Fibroblast of the aortic adventitia (primary cell): ENCODE results near the gene GBE1. TPM values are rescaled to one million over a fixed set of nuclear protein-coding genes. Genes with fewer than 3 reads are reported as not detected.

Experiments used
- DNase-seq: peaks from one replicate; pipeline ENCODE4 v3.0.0-alpha.2; 2010; ENCODE audit warnings: low read depth
- H3K4me3 ChIP-seq: 2 replicates; pipeline ENCODE4 v1.5.1; 2011; ENCODE audit warnings: low read depth, mild to moderate bottlenecking, control low read depth, low read length, moderate library complexity
- total RNA-seq: library from RNA; depleted of rRNA; stranded (reverse); fragments of >200 nt; gene quantifications from 2 replicates; pipeline ENCODE4 v1.2.3, GENCODE V29; 2012; ENCODE audit warnings: low replicate concordance
- TF ChIP-seq, protein P1 (sequence below): IDR thresholded peaks from 2 replicates; pipeline ENCODE4 v1.5.1; 2011; ENCODE audit warnings: mild to moderate bottlenecking, low read length, control low read depth, inconsistent platforms; ENCODE audit not compliant: insufficient read depth

GBE1 gene
- total RNA-seq, 1 donor, result 204 TPM

DNA sequence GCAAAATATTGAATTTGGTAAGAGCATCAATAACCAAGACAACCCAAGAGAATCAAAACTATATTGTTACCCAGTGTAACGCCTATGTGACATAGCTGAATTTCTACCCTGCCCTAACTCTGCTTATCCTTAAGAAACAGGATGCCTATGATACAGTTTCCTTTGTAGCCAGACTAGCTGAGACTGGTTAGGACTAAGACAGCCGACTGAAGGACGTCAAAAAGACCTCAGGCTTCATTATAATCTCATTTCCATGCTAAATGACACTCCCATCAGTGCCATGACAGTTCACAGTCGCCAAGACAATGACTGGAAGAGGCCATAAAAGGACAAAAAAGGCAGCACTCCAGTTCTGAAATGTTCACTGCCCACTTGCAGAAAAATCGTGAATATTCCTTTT, 66.8 kb downstream of the GBE1 start:
- H3K4me3 ChIP-seq, result no peak overlapping the region
- TF ChIP-seq, protein P1, sequence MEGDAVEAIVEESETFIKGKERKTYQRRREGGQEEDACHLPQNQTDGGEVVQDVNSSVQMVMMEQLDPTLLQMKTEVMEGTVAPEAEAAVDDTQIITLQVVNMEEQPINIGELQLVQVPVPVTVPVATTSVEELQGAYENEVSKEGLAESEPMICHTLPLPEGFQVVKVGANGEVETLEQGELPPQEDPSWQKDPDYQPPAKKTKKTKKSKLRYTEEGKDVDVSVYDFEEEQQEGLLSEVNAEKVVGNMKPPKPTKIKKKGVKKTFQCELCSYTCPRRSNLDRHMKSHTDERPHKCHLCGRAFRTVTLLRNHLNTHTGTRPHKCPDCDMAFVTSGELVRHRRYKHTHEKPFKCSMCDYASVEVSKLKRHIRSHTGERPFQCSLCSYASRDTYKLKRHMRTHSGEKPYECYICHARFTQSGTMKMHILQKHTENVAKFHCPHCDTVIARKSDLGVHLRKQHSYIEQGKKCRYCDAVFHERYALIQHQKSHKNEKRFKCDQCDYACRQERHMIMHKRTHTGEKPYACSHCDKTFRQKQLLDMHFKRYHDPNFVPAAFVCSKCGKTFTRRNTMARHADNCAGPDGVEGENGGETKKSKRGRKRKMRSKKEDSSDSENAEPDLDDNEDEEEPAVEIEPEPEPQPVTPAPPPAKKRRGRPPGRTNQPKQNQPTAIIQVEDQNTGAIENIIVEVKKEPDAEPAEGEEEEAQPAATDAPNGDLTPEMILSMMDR, result no peak
- DNase-seq, result no peak

DNA sequence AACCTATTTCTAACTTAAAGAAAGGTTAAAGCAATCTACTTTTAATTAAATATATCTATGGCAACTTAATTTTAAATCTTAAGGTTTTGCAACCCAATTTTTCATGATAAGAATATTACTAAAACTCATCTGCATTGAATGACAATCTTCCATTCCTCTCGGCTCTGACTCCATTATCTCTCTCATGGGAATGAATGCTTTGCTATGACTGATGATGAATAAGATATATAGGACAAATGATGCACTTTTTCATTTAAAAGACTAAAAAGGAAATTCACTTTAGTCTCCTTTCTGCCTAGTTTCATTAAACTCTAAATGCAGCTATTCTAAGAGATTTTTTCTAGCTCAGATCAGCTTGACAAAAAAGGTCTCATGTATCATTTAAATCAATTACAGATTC, 68.7 kb downstream of the GBE1 start:
- TF ChIP-seq, protein P1, result no peak

DNA sequence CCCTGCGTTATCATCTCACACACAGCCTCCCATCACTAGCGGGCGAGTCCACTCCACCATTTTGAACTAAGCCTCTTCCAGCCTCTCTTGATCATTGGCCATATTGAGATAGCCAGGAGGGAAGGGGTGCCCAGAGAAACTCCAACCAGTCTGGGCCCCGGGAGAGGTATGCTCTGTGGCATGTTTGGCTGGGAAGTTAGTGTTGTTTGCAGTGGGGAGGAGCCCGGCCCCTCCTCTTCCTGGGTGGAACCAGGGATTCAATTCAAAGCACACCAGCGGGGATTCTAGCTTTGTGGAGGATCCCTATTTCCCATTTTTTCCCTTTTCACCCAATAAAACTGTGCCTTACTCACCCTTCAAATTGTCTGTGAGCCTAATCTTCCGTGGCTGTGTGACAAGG, 71.8 kb downstream of the GBE1 start:
- TF ChIP-seq, protein P1, result no peak
- no peak for DNase-seq
- no peak overlapping the region for H3K4me3 ChIP-seq

More for the DNA sequence above, 68.7 kb downstream of the GBE1 start:
- peak; percentile 24 for DNase-seq
- no peak overlapping the region for H3K4me3 ChIP-seq

DNA sequence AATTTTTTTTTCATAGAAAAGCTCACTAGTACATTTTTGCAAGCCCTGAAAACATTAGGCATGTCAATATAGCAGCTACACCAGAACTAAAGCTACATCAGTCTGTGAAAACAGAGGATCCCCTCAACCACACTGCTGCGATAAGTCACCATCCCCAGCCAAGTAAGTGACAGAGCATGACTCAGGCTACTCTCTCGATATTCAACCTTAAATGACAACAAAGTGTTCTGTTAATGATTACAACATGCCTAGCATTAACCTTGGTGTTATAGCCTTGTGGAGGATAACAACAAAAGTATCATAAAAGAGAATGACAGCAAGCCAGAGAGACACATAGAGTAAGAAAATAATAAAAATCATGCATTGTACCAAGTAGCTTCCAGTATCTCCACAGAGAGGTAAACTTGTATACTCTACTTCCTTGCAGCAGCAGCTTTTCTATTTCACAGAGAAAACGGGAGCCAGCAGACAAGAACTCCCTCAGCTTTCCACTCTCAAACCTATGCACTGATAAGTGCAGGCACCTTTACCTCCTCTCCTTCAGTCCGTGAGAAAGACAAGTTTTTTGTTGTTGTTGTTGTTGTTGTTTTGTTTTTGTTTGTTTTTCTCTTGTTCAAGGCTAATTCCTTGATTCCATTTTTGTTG, 76.6 kb downstream of the GBE1 start:
- DNase-seq, result peak; percentile 19
- TF ChIP-seq, protein P1, result no peak
- H3K4me3 ChIP-seq, result no peak overlapping the region

DNA sequence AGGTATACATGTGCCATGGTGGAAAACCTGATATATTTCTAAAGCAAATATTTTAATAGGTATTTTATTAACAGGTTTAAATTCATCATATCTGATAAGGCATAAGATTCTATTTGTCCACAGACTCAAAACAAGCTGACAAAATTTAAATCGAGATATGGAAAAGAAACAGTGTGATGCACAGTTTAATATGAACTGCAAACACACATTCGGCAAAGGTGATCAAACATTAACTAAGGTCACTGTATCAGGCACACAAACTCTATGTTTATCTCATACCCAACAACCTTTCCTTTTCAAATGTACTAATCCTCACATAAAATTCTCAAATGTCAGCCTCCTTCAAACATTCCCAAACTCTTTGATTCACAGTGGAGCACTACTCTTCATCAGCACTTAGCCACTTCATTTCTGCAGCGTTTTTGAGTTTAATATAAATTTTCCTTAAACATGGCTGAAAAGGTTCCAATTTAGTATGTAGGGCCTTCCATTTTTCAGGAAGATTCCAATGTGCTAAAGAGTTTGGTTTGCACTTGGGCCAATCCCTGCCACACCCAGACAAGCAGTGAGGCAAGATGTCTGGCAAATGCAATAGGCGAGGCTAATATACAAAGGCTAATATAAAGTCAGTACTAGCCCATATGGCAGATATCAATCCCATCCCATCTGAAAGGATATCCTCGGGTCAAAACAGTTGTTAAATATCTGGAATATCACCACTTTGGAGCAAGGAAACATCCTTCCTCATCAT, 84.6 kb downstream of the GBE1 start:
- H3K4me3 ChIP-seq, result no peak overlapping the region
- TF ChIP-seq, protein P1, result no peak
- DNase-seq, result no peak

DNA sequence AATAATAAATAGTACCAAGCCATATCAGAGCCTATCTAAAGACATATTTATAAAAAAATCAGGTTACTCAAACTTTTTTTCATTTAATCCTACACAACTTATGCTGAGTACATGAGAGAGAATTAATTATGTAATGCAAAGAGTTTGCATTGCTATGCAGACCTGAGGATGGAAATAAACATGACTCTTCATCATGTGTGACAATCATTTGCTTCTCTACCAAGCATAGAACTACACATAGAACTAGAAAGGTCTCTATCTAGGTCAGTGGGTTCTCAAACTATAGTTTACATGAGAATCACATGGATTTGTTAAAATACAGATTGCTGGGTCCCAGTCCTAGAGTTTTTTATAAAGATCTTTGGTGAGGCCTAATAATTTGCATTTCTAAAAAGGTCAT, 86.8 kb downstream of the GBE1 start:
- no peak overlapping the region for H3K4me3 ChIP-seq
- DNase-seq, result no peak
- TF ChIP-seq, protein P1, result no peak
